Measurements from ENCODE around the gene RAD54L. TPM values are rescaled to one million over a fixed set of nuclear protein-coding genes. Genes with fewer than 3 reads are reported as not detected.
A peak's percentile ranks its signal among the peaks of the same experiment; 100 is the strongest.
"Not testable (repeated sequence)": the region's sequence is repeated elsewhere in the genome, so short reads cannot be mapped to it uniquely, and the experiment has no call there.

Gene RAD54L
- total RNA-seq, 1 experiment from 2014 or later = 30.3 TPM

- Histone ChIP-seq H3K36me3 (no peaks in the 10 kb centered on the region), H3K4me1 (no peaks in the 10 kb centered on the region), H3K27me3 (no peaks in the 10 kb centered on the region), H3K27ac (no peak overlapping the region), H3K9me3 (replicated peaks) (no peaks in the 10 kb centered on the region), H3K4me3 (no peak overlapping the region)
- DNase-seq = peak; percentile 19 to 35
Observed at GRCh38 chr1:46221749-46222148, 25.8 kb upstream of the RAD54L start.

DNA sequence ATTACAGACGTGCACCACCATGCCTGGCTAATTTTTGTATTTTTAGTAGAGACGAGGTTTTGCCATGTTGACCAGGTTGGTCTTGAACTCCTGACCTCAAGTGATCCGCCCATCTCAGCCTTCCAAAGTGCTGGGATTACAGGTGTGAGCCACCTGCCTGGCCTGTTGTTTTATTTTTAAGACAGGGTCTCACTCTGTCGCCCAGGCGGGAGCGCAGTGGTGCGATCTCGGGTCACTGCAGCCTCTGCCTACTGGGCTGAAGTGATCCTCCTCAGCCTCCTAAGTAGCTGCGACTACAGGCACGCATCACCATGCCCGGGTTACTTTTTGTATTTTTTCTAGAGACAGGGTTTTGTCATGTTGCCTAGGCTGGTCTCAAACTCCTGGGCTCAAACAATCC, 24.5 kb upstream of the RAD54L start:
- not testable (repeated sequence) for H3K27ac ChIP-seq, H3K4me1 ChIP-seq, DNase-seq

DNA sequence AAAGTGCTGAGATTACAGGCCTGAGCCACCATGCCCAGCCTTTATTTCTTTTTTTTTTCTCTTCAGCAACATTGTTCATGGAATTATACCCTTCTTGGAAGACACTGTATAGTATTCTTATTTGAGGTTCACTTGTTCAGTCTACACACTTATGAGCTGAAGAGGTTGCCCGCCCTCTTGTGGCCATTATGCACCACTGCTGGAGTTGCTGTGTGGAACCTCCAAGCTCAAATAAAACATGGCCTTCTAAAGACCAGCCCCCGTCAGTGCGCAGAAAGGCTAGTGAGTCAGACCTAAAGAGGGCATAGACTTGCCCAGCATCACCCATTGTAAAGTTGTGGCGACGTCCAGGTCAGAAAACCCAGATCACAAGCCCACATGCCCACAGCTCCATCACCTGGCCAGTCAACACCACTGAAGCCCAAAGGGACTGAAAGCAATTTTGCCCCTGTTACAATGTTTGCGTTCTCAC, 24.1 kb upstream of the RAD54L start:
- Histone ChIP-seq H3K27ac (no peak overlapping the region), H3K4me3 (no peak overlapping the region), H3K9me3 (replicated peaks) (no peaks in the 10 kb centered on the region), H3K27me3 (no peaks in the 10 kb centered on the region), H3K4me1 (no peaks in the 10 kb centered on the region), H3K36me3 (no peaks in the 10 kb centered on the region)
- peak; percentile 66 to 92 for DNase-seq

More for the DNA sequence above, 24.5 kb upstream of the RAD54L start:
- not testable (repeated sequence) for H3K9me3 ChIP-seq (replicated peaks); H3K27me3 ChIP-seq; H3K4me3 ChIP-seq; H3K36me3 ChIP-seq

DNA sequence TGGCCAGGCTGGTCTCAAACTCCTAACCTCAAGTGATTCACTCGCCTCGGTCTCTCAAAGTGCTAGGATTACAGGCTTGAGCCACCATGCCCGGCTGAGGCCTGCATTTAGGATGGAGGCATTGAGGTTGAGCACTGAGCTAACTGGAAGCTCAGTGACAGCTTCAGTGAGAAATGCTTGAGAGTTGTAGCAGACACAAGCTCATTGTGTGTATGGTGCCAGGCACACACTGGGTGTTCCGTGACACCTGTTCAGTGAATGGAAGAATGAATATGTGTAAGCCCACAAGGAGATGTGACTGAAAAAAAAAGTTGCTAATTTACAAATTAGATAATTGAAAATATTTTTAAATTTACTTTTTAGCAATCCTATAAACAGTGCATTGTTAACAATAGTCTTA, 22.6 kb upstream of the RAD54L start:
- Histone ChIP-seq H3K9me3 (replicated peaks) (no peaks in the 10 kb centered on the region), H3K4me1 (no peaks in the 10 kb centered on the region), H3K27ac (no peak overlapping the region), H3K27me3 (no peaks in the 10 kb centered on the region), H3K4me3 (no peak overlapping the region), H3K36me3 (no peaks in the 10 kb centered on the region)
- peak; percentile 25 to 65 for DNase-seq

DNA sequence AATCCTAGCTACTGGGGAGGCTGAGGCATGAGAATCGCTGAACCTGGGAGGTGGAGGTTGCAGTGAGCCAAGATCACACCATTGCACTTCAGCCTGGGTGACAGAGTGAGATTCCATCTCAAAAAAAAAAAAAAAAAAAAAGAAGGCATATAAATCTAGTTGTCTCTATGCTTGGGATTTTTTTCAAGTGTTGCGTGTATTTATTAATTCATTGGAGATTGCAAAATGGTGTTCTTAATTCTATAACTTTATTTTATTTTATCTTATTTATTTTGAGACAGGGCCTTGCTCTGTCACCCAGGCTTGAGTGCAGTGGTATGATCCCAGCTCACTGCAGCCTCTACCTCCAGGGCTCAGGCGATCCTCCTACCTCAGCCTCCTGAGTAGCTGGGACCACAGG, 16.3 kb upstream of the RAD54L start:
- H3K27me3 ChIP-seq; H3K36me3 ChIP-seq; DNase-seq; H3K4me1 ChIP-seq; H3K27ac ChIP-seq; H3K9me3 ChIP-seq (replicated peaks); H3K4me3 ChIP-seq: not testable (repeated sequence)

DNA sequence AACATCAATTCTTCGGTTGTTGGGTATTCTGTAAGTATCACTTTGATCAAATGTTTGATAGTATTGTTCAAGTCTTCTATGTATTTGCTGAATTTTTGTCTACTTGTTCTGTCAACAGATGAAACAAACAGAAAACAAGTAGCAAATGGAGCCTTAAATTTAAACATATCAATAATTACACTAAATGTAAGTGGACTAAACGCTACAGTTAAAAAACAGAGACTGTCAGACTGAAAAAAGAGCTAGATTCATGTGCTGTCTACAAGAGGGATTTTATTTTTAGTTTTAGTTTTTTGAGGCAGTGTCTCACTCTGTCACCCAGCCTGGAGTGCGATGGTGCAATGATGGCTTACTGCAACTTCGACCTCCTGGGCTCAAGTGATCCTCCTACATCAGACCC, 10.7 kb upstream of the RAD54L start:
- Histone ChIP-seq H3K27ac (no peak overlapping the region), H3K9me3 (replicated peaks) (peaks cover 19% of the 10 kb centered on the region), H3K4me3 (no peak overlapping the region), H3K4me1 (no peaks in the 10 kb centered on the region), H3K36me3 (no peaks in the 10 kb centered on the region), H3K27me3 (no peaks in the 10 kb centered on the region)
- DNase-seq = no peak

GRCh38 chr1:46238865-46239264, 8.7 kb upstream of the RAD54L start:
- not testable (repeated sequence) for H3K4me3 ChIP-seq, DNase-seq, H3K4me1 ChIP-seq, H3K36me3 ChIP-seq, H3K27ac ChIP-seq, H3K27me3 ChIP-seq
- peaks cover 19% of the 10 kb centered on the region for H3K9me3 ChIP-seq (replicated peaks)

DNA sequence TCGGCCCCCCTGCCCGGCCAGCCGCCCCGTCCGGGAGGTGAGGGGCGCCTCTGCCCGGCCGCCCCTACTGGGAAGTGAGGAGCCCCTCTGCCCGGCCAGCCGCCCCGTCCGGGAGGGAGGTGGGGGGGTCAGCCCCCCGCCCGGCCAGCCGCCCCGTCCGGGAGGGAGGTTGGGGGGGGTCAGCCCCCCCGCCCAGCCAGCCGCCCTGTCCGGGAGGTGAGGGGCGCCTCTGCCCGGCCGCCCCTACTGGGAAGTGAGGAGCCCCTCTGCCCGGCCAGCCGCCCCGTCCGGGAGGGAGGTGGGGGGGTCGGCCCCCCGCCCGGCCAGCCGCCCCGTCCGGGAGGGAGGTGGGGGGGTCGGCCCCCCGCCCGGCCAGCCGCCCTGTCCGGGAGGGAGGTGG, 5.8 kb upstream of the RAD54L start:
- not testable (repeated sequence) for H3K36me3 ChIP-seq, H3K27me3 ChIP-seq, DNase-seq, H3K4me3 ChIP-seq, H3K27ac ChIP-seq, H3K4me1 ChIP-seq
- H3K9me3 ChIP-seq (replicated peaks) = peaks cover 16% of the 10 kb centered on the region

- no peak for DNase-seq
- Histone ChIP-seq H3K27ac (no peak overlapping the region), H3K27me3 (no peaks in the 10 kb centered on the region), H3K4me3 (no peak overlapping the region), H3K4me1 (peaks cover 3% of the 10 kb centered on the region; the same call in 1 of the 2 replicates), H3K9me3 (replicated peaks) (peaks cover 7% of the 10 kb centered on the region; the same call in 1 of the 2 replicates), H3K36me3 (no peaks in the 10 kb centered on the region)
Observed at GRCh38 chr1:46242918-46243317, 4.6 kb upstream of the RAD54L start.

DNA sequence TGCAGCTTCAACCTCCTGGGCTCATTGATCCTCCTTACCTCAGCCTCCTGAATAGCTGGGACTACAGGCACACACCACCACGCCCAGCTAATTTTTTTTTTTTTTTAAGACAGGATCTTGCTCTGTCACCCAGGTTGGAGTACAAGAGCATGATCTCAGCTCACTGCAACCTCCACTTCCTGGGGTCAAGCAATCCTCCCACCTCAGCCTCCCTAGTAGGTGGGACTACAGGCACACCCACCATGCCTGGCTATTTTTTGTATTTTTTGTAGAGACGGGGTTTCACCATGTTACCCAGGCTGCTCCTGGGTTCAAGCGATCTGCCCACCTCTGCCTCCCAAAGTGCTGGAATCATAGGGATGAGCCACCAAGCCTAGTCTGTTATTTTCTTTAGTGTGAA, 3.7 kb upstream of the RAD54L start:
- not testable (repeated sequence) for H3K4me1 ChIP-seq

GRCh38 chr1:46244656-46245371, 2.7 kb upstream of the RAD54L start:
- peak in 1 of 2 experiments; percentile 47 for DNase-seq

More for the DNA sequence above, 3.7 kb upstream of the RAD54L start:
- not testable (repeated sequence) for H3K9me3 ChIP-seq (replicated peaks); H3K27ac ChIP-seq; H3K27me3 ChIP-seq; H3K36me3 ChIP-seq; H3K4me3 ChIP-seq; DNase-seq

DNA sequence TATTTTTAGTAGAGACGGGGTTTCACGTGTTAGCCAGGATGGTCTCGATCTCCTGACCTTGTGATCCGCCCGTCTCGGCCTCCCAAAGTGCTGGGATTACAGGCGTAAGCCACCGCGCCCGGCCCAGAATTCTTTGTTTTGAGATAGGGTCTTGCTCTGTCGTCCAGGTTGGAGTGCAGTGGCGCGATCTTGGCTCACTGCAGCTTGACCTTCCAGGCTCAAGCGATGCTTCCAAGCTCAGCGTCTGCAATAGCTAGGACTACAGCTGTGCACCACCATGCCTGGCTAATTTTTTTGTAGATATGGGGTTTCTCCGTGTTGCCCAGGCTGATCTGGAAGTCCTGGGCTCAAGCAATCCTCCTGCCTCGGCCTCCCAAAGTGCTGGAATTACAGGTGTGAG, 1.4 kb upstream of the RAD54L start:
- H3K9me3 ChIP-seq (replicated peaks); H3K4me3 ChIP-seq; H3K27ac ChIP-seq; H3K27me3 ChIP-seq; H3K4me1 ChIP-seq; DNase-seq: not testable (repeated sequence)
- peaks cover 14% of the 10 kb centered on the region for H3K36me3 ChIP-seq

More at GRCh38 chr1:46244656-46245371, 2.7 kb upstream of the RAD54L start:
- H3K36me3 ChIP-seq = peaks cover 3% of the 10 kb centered on the region
- H3K4me3 ChIP-seq = no peak overlapping the region
- H3K4me1 ChIP-seq = peaks cover 9% of the 10 kb centered on the region
- no peak overlapping the region for H3K27ac ChIP-seq
- no peaks in the 10 kb centered on the region for H3K9me3 ChIP-seq (replicated peaks)
- H3K27me3 ChIP-seq = no peaks in the 10 kb centered on the region

DNA sequence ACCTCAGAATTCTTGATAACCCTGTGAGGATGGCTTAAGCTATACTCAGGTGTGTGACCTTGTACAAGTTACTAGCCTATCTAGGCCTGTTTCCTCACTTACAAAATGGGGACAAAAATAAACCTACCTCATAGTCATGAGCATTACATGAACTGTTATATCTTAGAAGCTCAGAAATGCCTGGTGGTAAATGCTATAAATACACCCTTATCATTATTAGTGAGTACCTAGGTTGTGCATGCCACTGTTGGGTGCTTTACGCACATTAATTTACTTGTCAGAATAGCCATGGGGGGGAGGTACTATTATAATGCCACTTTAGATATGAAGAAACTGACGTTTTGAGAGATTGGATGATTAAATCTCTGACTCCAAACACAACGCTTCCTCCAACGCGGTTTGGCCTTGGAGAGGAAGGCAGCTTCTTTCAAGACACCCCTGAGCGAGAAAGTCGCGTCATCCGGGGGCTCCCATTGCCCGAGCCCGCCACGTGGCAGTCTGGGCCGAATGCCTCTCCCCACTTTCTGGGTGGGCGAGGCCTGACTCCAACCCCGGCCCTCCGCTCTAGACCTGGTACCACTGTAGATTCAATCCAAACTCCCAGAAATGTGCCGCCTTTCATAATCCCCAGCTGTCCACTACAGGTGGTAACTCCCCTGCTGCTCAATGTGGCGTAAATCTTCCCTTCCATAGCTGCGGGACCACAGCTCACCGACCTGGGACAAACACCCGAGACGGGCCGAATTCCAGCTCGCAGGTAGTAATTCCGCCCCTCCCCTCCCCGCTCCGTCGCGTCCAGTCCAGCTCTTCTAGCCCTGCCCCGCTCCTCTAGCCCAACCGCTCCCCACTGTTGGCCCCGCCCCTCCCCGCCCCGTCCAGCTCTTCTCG, 771 bp upstream of the RAD54L start:
- H3K27ac ChIP-seq = peak overlapping the region; percentile 73
- H3K4me1 ChIP-seq = peaks cover 9% of the 10 kb centered on the region
- peak; percentile 79 to 82 for DNase-seq
- H3K27me3 ChIP-seq = no peaks in the 10 kb centered on the region
- no peaks in the 10 kb centered on the region for H3K9me3 ChIP-seq (replicated peaks)
- peak overlapping the region; percentile 88 for H3K4me3 ChIP-seq
- H3K36me3 ChIP-seq = peaks cover 19% of the 10 kb centered on the region

DNA sequence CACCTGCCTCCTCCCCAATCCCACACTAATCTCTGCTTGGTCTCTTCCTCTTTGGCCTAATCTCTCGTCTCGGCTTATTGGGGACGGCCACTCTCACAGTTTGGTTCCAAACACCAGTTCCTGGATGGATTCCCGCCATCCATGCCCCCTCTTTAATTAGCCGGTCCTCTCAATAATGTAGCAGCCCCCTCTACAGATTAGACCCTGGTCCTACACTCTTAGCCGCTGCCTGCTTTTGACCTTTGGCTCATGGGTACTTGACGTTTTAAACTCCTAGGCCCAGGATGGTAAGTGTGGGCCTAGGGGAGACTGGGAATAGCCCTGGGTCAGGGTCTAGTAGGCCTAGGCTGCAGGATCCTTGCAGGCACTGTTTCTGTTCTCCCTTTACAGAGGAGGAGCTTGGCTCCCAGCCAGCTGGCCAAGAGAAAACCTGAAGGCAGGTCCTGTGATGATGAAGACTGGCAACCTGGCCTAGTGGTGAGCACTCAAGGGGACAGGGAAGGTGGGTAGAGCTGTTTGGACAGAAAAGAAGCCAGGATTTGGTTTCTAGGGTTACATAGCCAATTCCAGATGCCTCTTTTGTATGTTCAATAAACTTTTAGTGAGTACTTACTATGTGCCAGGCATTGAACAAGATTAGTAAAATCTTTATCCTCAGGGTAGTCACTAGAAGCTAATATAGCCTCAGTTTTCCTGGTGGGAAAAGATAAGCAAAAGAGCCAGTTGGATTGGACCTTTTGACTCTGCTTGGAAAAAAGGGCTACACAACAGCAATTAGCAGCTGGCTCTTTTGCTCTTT, 758 bp downstream of the RAD54L start:
- Histone ChIP-seq H3K27me3 (no peaks in the 10 kb centered on the region), H3K27ac (peak overlapping the region; percentile 84), H3K4me1 (peaks cover 9% of the 10 kb centered on the region), H3K36me3 (peaks cover 22% of the 10 kb centered on the region), H3K9me3 (replicated peaks) (no peaks in the 10 kb centered on the region), H3K4me3 (peak overlapping the region; percentile 79)
- DNase-seq = peak; percentile 73 to 80
